HepG2 (cell line): Measurements from ENCODE around the gene SMIM36. TPM values are rescaled to one million over a fixed set of nuclear protein-coding genes. Genes with fewer than 3 reads are reported as not detected.

Experiments used
- ATAC-seq: fragments of 200-7000 bp; cut with Tn5 transposase; 3 replicates; pipeline ENCODE4 v1.9.1; 2020; ENCODE audit warnings: mild to moderate bottlenecking, moderate library complexity
- BruUV-seq: library from RNA; stranded (reverse); fragments of 400-500 nt; replicated peaks from 2 replicates; lab custom pipeline; 2021; lab: Mats Ljungman, UMichigan
- CTCF ChIA-PET: fragments of 300-600 bp; formaldehyde crosslinking; extraction: SDS; loops from one replicate; lab custom pipeline; 2021; ENCODE audit warnings: low total read pairs, inconsistent platforms, low intra/inter-chr PET ratio; lab: Yijun Ruan, JAX
- POLR2A ChIA-PET: fragments of 350-600 bp; sonication (Branson Sonifier 250); formaldehyde crosslinking; loops from one replicate; lab custom pipeline; 2020; ENCODE audit warnings: antibody characterized with exemption, inconsistent platforms; lab: Yijun Ruan, JAX
- DNase-seq: peaks from one replicate; pipeline ENCODE4 v3.0.0-alpha.2; 2015; ENCODE audit warnings: low spot score
- FAIRE-seq: peaks from 3 replicates; lab custom pipeline; 2011; peaks lifted over from hg19 to GRCh38; lab: Jason Lieb, UNC
- H2AFZ ChIP-seq: one replicate; pipeline ENCODE4 v1.6.1; 2011; ENCODE audit warnings: low read length, inconsistent platforms
- H3K27ac ChIP-seq: fragments of 300-600 bp; 3 replicates; pipeline ENCODE4 v1.8.0; 2011; ENCODE audit warnings: mixed run types, mild to moderate bottlenecking, mixed read lengths, low read length, inconsistent platforms; ENCODE audit not compliant: insufficient read depth; ENCODE audit errors: extremely low read length
- H3K27me3 ChIP-seq, 2 experiments: fragments of 200-600 bp in 1 of 2; 2 replicates in 1 of 2; 3 replicates in 1 of 2; pipeline versions ENCODE4 v1.6.0 to v1.8.0; 2011; ENCODE audit warnings: low read length in 2 of 2, mild to moderate bottlenecking in 2 of 2, moderate library complexity in 2 of 2, inconsistent platforms in 1 of 2; ENCODE audit not compliant: insufficient read depth in 2 of 2, control insufficient read depth in 1 of 2
- H3K36me3 ChIP-seq, 2 experiments: fragments of 200-600 bp in 1 of 2; replicated peaks in 1 of 2; 2 replicates in 1 of 2; 3 replicates in 1 of 2; pipeline versions ENCODE4 v1.5.1 to v1.8.0; 2011; ENCODE audit warnings: low read length in 2 of 2, inconsistent platforms in 1 of 2; ENCODE audit not compliant: insufficient read depth in 2 of 2, control insufficient read depth in 1 of 2
- H3K4me1 ChIP-seq: 2 replicates; pipeline ENCODE4 v1.5.1; 2012; ENCODE audit warnings: low read length, inconsistent platforms; ENCODE audit not compliant: insufficient read depth
- H3K4me2 ChIP-seq: 2 replicates; pipeline ENCODE4 v1.6.0; 2011; ENCODE audit warnings: low read depth, low read length, inconsistent platforms
- H3K4me3 ChIP-seq, 3 experiments: fragments of 200-600 bp in 1 of 3; sonication (generic), shearing (Covaris generic) in 1 of 3; replicated peaks in 1 of 3; 2 replicates each; pipeline ENCODE4 v1.5.1; 2011 to 2016; ENCODE audit warnings: low read length in 3 of 3, inconsistent platforms in 2 of 3, low read depth in 2 of 3, mild to moderate bottlenecking in 2 of 3, control low read depth in 1 of 3, mixed read lengths in 1 of 3; ENCODE audit not compliant: insufficient read depth in 1 of 3
- H3K79me2 ChIP-seq: one replicate; pipeline ENCODE4 v1.6.1; 2011; ENCODE audit warnings: low read length, inconsistent platforms; ENCODE audit not compliant: insufficient read depth
- H3K9ac ChIP-seq: 2 replicates; pipeline ENCODE4 v1.6.0; 2011; ENCODE audit warnings: mild to moderate bottlenecking, low read depth, low read length, inconsistent platforms; ENCODE audit not compliant: insufficient read depth
- H3K9me3 ChIP-seq: 2 replicates; pipeline ENCODE4 v1.5.1; 2012; ENCODE audit warnings: mild to moderate bottlenecking, low read length
- H4K20me1 ChIP-seq: 2 replicates; pipeline ENCODE4 v1.6.0; 2011; ENCODE audit warnings: inconsistent platforms, mild to moderate bottlenecking, low read length, moderate library complexity; ENCODE audit not compliant: insufficient read depth
- AGO2 ChIP-seq: fragments of 200-400 bp; formaldehyde crosslinking; optimal IDR thresholded peaks from 2 replicates; pipeline ENCODE3; 2017; ENCODE audit warnings: mild to moderate bottlenecking, low read depth, low read length, moderate library complexity
- DNMT3B ChIP-seq: conservative IDR thresholded peaks from 2 replicates; pipeline ENCODE4 v1.6.1; 2016; ENCODE audit warnings: missing biosample characterization, control low read depth
- EP300 ChIP-seq, 3 experiments: sonication (generic) in 1 of 3; formaldehyde crosslinking in 1 of 3; IDR thresholded peaks; 2 replicates each; pipeline versions ENCODE4 v1.5.1 to v1.6.1; 2011 to 2020; ENCODE audit warnings: low read depth in 2 of 3, low read length in 2 of 3, borderline replicate concordance in 1 of 3, improper control_type of control experiment in 1 of 3, mild to moderate bottlenecking in 1 of 3, missing genetic modification reagents in 1 of 3, moderate library complexity in 1 of 3
- HNRNPL ChIP-seq: fragments of 200-400 bp; formaldehyde crosslinking; IDR thresholded peaks from 2 replicates; pipeline ENCODE4 v1.6.1; 2017; ENCODE audit warnings: mild to moderate bottlenecking, low read depth, low read length
- KAT2B ChIP-seq: fragments of 150-350 bp; IDR thresholded peaks from 2 replicates; pipeline ENCODE4 v1.6.1; 2014; ENCODE audit warnings: low read depth, low read length, borderline replicate concordance
- KMT2A ChIP-seq: sonication (generic); formaldehyde crosslinking; IDR thresholded peaks from 2 replicates; pipeline ENCODE4 v1.4.0; 2020; ENCODE audit warnings: missing genetic modification reagents
- POLR2G ChIP-seq: fragments of 200-400 bp; formaldehyde crosslinking; IDR thresholded peaks from 2 replicates; pipeline ENCODE4 v1.6.1; 2018; ENCODE audit warnings: mild to moderate bottlenecking, low read depth, low read length, moderate library complexity
- RBM22 ChIP-seq: fragments of 200-400 bp; formaldehyde crosslinking; optimal IDR thresholded peaks from 2 replicates; pipeline ENCODE3; 2017; ENCODE audit warnings: mild to moderate bottlenecking, low read length, moderate library complexity
- SMC3 ChIP-seq: IDR thresholded peaks from 2 replicates; pipeline ENCODE4 v1.6.1; 2011; ENCODE audit warnings: low read length, improper control_type of control experiment
- SOX6 ChIP-seq, 2 experiments: fragments of 450-650 bp in 1 of 2; sonication (generic) in 1 of 2; formaldehyde crosslinking in 1 of 2; IDR thresholded peaks; 2 replicates each; pipeline versions ENCODE4 v1.4.0 to v1.6.1; 2017 to 2020; ENCODE audit warnings: antibody characterized with exemption in 1 of 2, mild to moderate bottlenecking in 1 of 2, missing genetic modification reagents in 1 of 2
- WGBS: methylation state at CpG from one replicate; pipeline ENCODE4 v1.1.6; 2017; ENCODE audit warnings: low lambda C conversion rate; 5-methylcytosine and 5-hydroxymethylcytosine counted together
- in situ Hi-C: cut with HindIII; loops from 2 replicates; pipeline ENCODE4 v1.10.0; 2017; ENCODE audit warnings: low pct_unique_long_range_greater_than_20kb; ENCODE audit not compliant: extremely low pct_ligation_motif_present
- intact Hi-C: fragments of 100-400 bp; cut with micrococcal nuclease; formaldehyde crosslinking; loops from one replicate; pipeline ENCODE4 v1.10.0; 2022; ENCODE audit not compliant: unreplicated experiment
- polyA plus RNA-seq, 8 experiments: library from polyadenylated mRNA; depleted of rRNA in 3 of 8; stranded (reverse) in 7 of 8; unstranded in 1 of 8; fragments of >200 nt; fragmentation: Illumina TruSeq in 4 of 8; extraction: Trizol in 4 of 8; gene quantifications; 2 replicates each; pipeline versions ENCODE4 v1.2.1 to v1.2.3, GENCODE V29; 2011 to 2016; ENCODE audit warnings: low read depth in 4 of 8, missing spikeins in 1 of 8, mixed read lengths in 1 of 8; ENCODE audit not compliant: insufficient read depth in 1 of 8
- total RNA-seq, 5 experiments: library from RNA; depleted of rRNA; stranded (reverse); fragments of >200 nt; fragmentation: Illumina TruSeq; extraction: Trizol; gene quantifications; 2 replicates each; pipeline ENCODE4 v1.2.3, GENCODE V29; 2016; ENCODE audit warnings: low read depth in 1 of 5
- TF ChIP-seq, protein P1 (sequence below): IDR thresholded peaks from 2 replicates; pipeline ENCODE4 v1.6.1; 2016; ENCODE audit warnings: missing biosample characterization, missing genetic modification reagents, low read depth
- TF ChIP-seq, protein P2 (sequence below): sonication (generic); formaldehyde crosslinking; IDR thresholded peaks from 2 replicates; pipeline ENCODE4 v1.9.0; 2022; ENCODE audit warnings: low read depth, missing genetic modification reagents

The SMIM36 gene
- total and polyA plus RNA-seq, 2 of the 13 experiments (the other 11 are each of a cell fraction or from before 2014, with no cell fraction given) = not detected

DNA sequence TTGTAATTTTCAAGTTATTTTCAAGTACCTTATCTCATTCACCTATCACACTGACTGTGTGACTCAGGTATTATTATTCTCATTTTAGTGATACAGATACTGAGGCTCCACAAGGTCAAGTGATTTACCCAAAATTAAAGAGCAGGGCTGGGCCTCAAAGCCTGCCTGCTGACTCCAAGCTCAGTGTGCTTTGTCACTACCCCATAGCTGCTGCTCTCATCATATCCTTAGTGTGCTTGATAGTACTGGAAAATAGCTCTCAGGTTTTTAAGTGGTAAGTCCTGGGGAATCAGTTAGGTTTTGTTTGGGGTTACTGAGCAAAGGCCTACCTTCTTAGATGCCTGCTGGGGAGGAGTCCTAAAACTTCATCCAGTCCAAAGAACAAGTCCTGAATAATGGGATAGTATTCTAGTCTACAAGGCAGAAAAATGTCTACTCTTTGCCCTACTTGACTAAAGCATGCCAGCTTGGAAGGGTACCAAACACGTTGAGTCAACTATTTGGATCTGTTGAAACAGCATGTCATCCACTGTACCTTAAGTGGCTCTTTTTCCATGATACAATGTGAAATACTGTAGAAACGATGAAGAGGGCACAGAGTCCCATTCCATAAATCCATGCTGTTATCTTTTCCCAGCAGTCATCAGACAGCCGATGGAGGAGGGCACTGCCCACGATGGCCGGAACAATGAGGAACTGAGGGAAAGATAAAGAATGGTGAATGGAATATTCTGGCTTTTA lies 100.4 kb downstream of the SMIM36 start:
- DNase-seq (peak; percentile 55), FAIRE-seq (no peak), ATAC-seq (no peak)
- no peaks in the 10 kb centered on the region for H3K9me3 ChIP-seq
- BruUV-seq = no TSS peak
- H3K27me3 ChIP-seq = no peaks in the 10 kb centered on the region
- H3K4me2 ChIP-seq = no peak overlapping the region
- peaks cover 47% of the 10 kb centered on the region for H3K79me2 ChIP-seq
- peak overlapping the region; percentile 87 for H3K27ac ChIP-seq
- H3K36me3 ChIP-seq = peaks cover 26 to 64% of the 10 kb centered on the region in 2 experiments
- in situ Hi-C loops = no loop called here
- POLR2A ChIA-PET = interaction anchor here (0.7 to 9.8 kb wide), 6 partner anchors 9 to 141 kb away, joined by 3 to 127 read pairs (median 9); partner anchors contain the start of gene MMD
- H2AFZ ChIP-seq = no peak overlapping the region
- no peak overlapping the region for H3K4me3 ChIP-seq
- no peaks in the 10 kb centered on the region for H4K20me1 ChIP-seq
- CTCF ChIA-PET = no interaction called here
- intact Hi-C loops = no loop called here
- 86% methylated on average over 5 of the region's 5 CpGs for WGBS
- peaks cover 100% of the 10 kb centered on the region for H3K4me1 ChIP-seq
- no peak for TF ChIP-seq SOX6 (IDR thresholded peaks at IDR 0.05)
- TF ChIP-seq SOX6 (CRISPR knock-in tag; IDR thresholded peaks at IDR 0.05) = 0 out of 2 replicates have a peak, but pooled peaks have one; percentile 10
- TF ChIP-seq RBM22 = peak; percentile 93
- TF ChIP-seq KMT2A (CRISPR knock-in tag) = peak; percentile 4; the same call in 1 of the 2 replicates
- TF ChIP-seq AGO2 = peak; percentile 39
- 0 out of 4 replicates have a peak, but pooled peaks of 1 of the 2 experiments have one; percentile 31 for TF ChIP-seq EP300 (IDR thresholded peaks at IDR 0.05; ENCODE audit: low read depth in 2 of 2, low read length in 2 of 2)
- TF ChIP-seq EP300 (CRISPR knock-in tag; IDR thresholded peaks at IDR 0.05; ENCODE audit: borderline replicate concordance) = no peak
- 0 out of 2 replicates have a peak, but pooled peaks have one; percentile 31 for TF ChIP-seq DNMT3B (CRISPR knock-in tag)
- TF ChIP-seq POLR2G = 0 out of 2 replicates have a peak, but pooled peaks have one; percentile 33
- TF ChIP-seq SMC3 = no peak
- TF ChIP-seq HNRNPL = 0 out of 2 replicates have a peak, but pooled peaks have one; percentile 63
- TF ChIP-seq, protein P1, sequence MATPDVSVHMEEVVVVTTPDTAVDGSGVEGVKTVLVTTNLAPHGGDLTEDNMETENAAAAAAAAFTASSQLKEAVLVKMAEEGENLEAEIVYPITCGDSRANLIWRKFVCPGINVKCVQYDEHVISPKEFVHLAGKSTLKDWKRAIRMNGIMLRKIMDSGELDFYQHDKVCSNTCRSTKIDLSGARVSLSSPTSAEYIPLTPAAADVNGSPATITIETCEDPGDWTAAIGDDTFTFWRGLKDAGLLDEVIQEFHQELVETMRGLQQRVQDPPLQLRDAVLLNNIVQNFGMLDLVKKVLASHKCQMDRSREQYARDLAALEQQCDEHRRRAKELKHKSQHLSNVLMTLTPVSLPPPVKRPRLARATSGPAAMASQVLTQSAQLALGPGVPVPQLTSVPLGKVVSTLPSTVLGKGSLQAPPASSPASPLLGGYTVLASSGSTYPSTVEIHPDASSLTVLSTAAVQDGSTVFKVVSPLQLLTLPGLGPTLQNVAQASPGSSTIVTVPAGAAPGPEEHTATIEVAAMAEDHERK (CRISPR knock-in tag) = no peak
- no peak for TF ChIP-seq KAT2B
- TF ChIP-seq, protein P2, sequence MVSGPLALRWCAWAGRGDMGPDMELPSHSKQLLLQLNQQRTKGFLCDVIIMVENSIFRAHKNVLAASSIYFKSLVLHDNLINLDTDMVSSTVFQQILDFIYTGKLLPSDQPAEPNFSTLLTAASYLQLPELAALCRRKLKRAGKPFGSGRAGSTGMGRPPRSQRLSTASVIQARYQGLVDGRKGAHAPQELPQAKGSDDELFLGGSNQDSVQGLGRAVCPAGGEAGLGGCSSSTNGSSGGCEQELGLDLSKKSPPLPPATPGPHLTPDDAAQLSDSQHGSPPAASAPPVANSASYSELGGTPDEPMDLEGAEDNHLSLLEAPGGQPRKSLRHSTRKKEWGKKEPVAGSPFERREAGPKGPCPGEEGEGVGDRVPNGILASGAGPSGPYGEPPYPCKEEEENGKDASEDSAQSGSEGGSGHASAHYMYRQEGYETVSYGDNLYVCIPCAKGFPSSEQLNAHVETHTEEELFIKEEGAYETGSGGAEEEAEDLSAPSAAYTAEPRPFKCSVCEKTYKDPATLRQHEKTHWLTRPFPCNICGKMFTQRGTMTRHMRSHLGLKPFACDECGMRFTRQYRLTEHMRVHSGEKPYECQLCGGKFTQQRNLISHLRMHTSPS = 0 out of 2 replicates have a peak, but pooled peaks have one; percentile 52
- no peak overlapping the region for H3K9ac ChIP-seq
